Raji (cell line): ENCODE results near the gene TMEM247.

ENCODE experiments used
- POLR2A ChIP-seq: IDR thresholded peaks from 2 replicates; pipeline ENCODE4 v1.6.1; 2011; ENCODE audit warnings: low read depth, low read length, control low read depth; ENCODE audit not compliant: insufficient read depth

The TMEM247 gene

GRCh38 chr2:46471019-46471583 is 8.3 kb upstream of the TMEM247 start:
- no peak for TF ChIP-seq POLR2A

GRCh38 chr2:46471697-46472096 is 7.7 kb upstream of the TMEM247 start:
- no peak for TF ChIP-seq POLR2A

GRCh38 chr2:46477925-46478324 is 1.4 kb upstream of the TMEM247 start:
- TF ChIP-seq POLR2A: no peak

GRCh38 chr2:46480562-46480961 is 1.2 kb downstream of the TMEM247 start:
- TF ChIP-seq POLR2A: no peak

GRCh38 chr2:46481198-46482193 is 2.1 kb downstream of the TMEM247 start:
- TF ChIP-seq POLR2A: no peak

GRCh38 chr2:46482490-46482889 is 3.1 kb downstream of the TMEM247 start:
- no peak for TF ChIP-seq POLR2A

- TF ChIP-seq POLR2A: no peak
Measured at GRCh38 chr2:46485002-46485401, 5.6 kb downstream of the TMEM247 start.

- no peak for TF ChIP-seq POLR2A
Measured at GRCh38 chr2:46486436-46486835, 7.1 kb downstream of the TMEM247 start.

GRCh38 chr2:46487667-46488335 is 8.4 kb downstream of the TMEM247 start:
- TF ChIP-seq POLR2A: no peak

GRCh38 chr2:46488389-46488788 is 9.0 kb downstream of the TMEM247 start:
- no peak for TF ChIP-seq POLR2A

GRCh38 chr2:46489423-46490174 is 10.2 kb downstream of the TMEM247 start:
- TF ChIP-seq POLR2A: no peak

GRCh38 chr2:46490521-46491141 is 11.3 kb downstream of the TMEM247 start:
- TF ChIP-seq POLR2A: no peak

- TF ChIP-seq POLR2A: no peak
Measured at GRCh38 chr2:46492301-46492700, 12.9 kb downstream of the TMEM247 start.

GRCh38 chr2:46493241-46493970 is 14.0 kb downstream of the TMEM247 start:
- TF ChIP-seq POLR2A: no peak

- TF ChIP-seq POLR2A: no peak
Measured at GRCh38 chr2:46493971-46494250, 14.5 kb downstream of the TMEM247 start.

- no peak for TF ChIP-seq POLR2A
Measured at GRCh38 chr2:46494596-46494995, 15.2 kb downstream of the TMEM247 start.
